PC-9 (cell line): ENCODE measurements around the gene DIRAS1. TPM values are rescaled to one million over a fixed set of nuclear protein-coding genes. Genes with fewer than 3 reads are reported as not detected.

Experiments
- BruUV-seq: library from RNA; stranded (reverse); fragments of 400-500 nt; replicated peaks from 2 replicates; lab custom pipeline; 2021; lab: Mats Ljungman, UMichigan
- CTCF ChIA-PET: fragments of 300-600 bp; sonication (Branson Sonifier 250); formaldehyde crosslinking; loops from one replicate; lab custom pipeline; 2022; ENCODE audit warnings: antibody characterized with exemption; lab: Charles Lee
- POLR2A ChIA-PET: fragments of 300-600 bp; sonication (Branson Sonifier 250); formaldehyde crosslinking; loops from one replicate; lab custom pipeline; 2022; ENCODE audit warnings: antibody characterized with exemption; ENCODE audit not compliant: unreplicated experiment; lab: Charles Lee
- DNase-seq, 2 experiments: peaks; one replicate each; pipeline versions ENCODE4 v3.0.0 to v3.0.0-alpha.2; 2015 to 2022; ENCODE audit warnings: mixed read lengths in 1 of 2
- H2AFZ ChIP-seq: fragments of 200-600 bp; sonication (generic); 2 replicates; pipeline ENCODE4 v1.8.1; 2017; ENCODE audit warnings: antibody characterized with exemption
- H3F3A ChIP-seq: fragments of 200-600 bp; sonication (generic); 2 replicates; pipeline ENCODE4 v1.8.1; 2017; ENCODE audit warnings: antibody characterized with exemption, mild to moderate bottlenecking, low read depth; ENCODE audit not compliant: insufficient read depth
- H3K27ac ChIP-seq: fragments of 200-600 bp; sonication (generic); 2 replicates; pipeline ENCODE4 v1.6.1; 2016; ENCODE audit warnings: mixed run types
- H3K27me3 ChIP-seq: fragments of 200-600 bp; sonication (generic); 2 replicates; pipeline ENCODE4 v1.6.1; 2016; ENCODE audit warnings: low read depth, mixed run types; ENCODE audit not compliant: insufficient read depth
- H3K36me3 ChIP-seq: fragments of 200-600 bp; sonication (generic); 2 replicates; pipeline ENCODE4 v1.6.1; 2016; ENCODE audit warnings: low read depth, mixed run types
- H3K4me1 ChIP-seq: fragments of 200-600 bp; sonication (generic); replicated peaks from 2 replicates; pipeline ENCODE4 v1.6.1; 2016; ENCODE audit warnings: mixed run types; ENCODE audit not compliant: insufficient read depth
- H3K4me2 ChIP-seq: fragments of 200-600 bp; sonication (generic); 2 replicates; pipeline ENCODE4 v1.6.1; 2017; ENCODE audit warnings: mixed run types
- H3K4me3 ChIP-seq: fragments of 200-600 bp; sonication (generic); 2 replicates; pipeline ENCODE4 v1.6.1; 2016; ENCODE audit warnings: mixed run types
- H3K79me2 ChIP-seq: fragments of 200-600 bp; sonication (generic); 2 replicates; pipeline ENCODE4 v1.6.1; 2017; ENCODE audit warnings: low read depth, mixed run types
- H3K9me2 ChIP-seq: fragments of 200-600 bp; sonication (generic); 2 replicates; pipeline ENCODE4 v1.8.1; 2017; ENCODE audit warnings: mild to moderate bottlenecking; ENCODE audit not compliant: insufficient read depth
- H3K9me3 ChIP-seq: fragments of 200-600 bp; sonication (generic); 2 replicates; pipeline ENCODE4 v1.8.1; 2016; ENCODE audit warnings: low read depth; ENCODE audit not compliant: insufficient read depth
- H4K20me1 ChIP-seq: fragments of 200-600 bp; sonication (generic); 2 replicates; pipeline ENCODE4 v1.8.1; 2017; ENCODE audit not compliant: insufficient read depth
- EZH2 ChIP-seq: fragments of 200-600 bp; sonication (generic); IDR thresholded peaks from 2 replicates; pipeline ENCODE4 v1.8.0; 2017; ENCODE audit warnings: antibody characterized with exemption, low read depth
- intact Hi-C: fragments of 100-400 bp; cut with micrococcal nuclease; formaldehyde crosslinking; loops from one replicate; pipeline ENCODE4 v1.10.0; 2022; ENCODE audit not compliant: unreplicated experiment
- total RNA-seq: library from RNA; stranded (reverse); gene quantifications from 2 replicates; pipeline ENCODE4 v1.2.3, GENCODE V29; 2021
- TF ChIP-seq, protein P1 (sequence below): fragments of 200-600 bp; sonication (generic); conservative IDR thresholded peaks from 2 replicates; pipeline ENCODE4 v1.6.1; 2017; ENCODE audit warnings: mixed run types, antibody characterized with exemption, mild to moderate bottlenecking, moderate library complexity

DIRAS1 gene
- total RNA-seq, 1 experiment from 2014 or later: 0.57 TPM

DNA sequence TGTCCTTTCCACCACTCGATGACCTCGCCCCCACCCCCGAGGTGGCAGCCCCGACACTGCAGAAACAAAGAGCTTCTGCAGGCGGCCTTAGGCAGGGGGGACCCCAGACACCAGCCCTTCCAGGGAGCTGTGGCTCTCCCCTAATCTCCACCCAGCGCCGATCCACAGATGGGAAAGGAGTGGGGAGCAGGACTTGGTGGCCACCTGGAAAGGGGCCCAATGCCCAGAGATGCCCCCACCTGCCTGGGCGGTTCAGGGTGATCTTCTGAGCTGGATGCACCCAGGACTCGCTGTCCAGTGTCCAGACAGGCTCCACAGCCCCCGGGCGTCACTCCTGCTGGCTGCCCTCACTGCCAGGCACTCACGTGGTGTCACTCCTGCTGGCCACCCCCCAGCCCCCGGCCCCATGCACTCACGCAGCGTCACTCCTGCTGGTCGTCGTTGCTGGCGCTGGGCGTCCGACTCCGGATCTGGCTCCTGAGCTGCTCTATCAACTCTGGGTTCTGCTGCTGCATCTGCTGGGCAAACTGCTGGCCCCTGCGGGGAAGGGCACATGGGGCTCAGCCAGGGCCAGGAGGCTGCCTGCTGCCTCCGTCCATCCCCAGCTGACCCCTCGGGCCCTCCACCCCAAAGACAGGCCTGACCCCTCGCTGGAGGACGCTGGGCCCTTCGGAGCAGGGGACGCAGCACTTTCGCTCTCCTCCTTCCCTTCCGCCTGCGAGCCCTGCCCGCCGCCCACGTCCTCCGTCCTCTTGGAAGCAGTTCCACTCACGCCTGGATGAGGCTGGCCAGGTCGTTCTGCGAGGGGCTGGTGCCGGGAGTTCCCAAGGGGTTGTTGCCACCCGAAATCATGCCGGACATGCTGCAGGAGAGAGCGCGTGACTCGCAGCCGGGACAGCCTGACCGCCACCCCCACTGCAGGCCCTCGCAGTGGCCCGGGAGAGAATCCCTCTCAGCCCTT, 36.0 kb upstream of the DIRAS1 start:
- H3K27ac ChIP-seq: no peak overlapping the region
- H3K36me3 ChIP-seq: no peaks in the 10 kb centered on the region
- POLR2A ChIA-PET: no interaction called here
- CTCF ChIA-PET: no interaction called here
- H3K4me2 ChIP-seq: no peak overlapping the region
- no peak overlapping the region for H3K4me3 ChIP-seq
- no peaks in the 10 kb centered on the region for H3K27me3 ChIP-seq
- BruUV-seq: no TSS peak
- no peaks in the 10 kb centered on the region for H3F3A ChIP-seq
- intact Hi-C loops: no loop called here
- no peaks in the 10 kb centered on the region for H3K9me3 ChIP-seq
- no peak overlapping the region for H2AFZ ChIP-seq
- TF ChIP-seq, protein P1, sequence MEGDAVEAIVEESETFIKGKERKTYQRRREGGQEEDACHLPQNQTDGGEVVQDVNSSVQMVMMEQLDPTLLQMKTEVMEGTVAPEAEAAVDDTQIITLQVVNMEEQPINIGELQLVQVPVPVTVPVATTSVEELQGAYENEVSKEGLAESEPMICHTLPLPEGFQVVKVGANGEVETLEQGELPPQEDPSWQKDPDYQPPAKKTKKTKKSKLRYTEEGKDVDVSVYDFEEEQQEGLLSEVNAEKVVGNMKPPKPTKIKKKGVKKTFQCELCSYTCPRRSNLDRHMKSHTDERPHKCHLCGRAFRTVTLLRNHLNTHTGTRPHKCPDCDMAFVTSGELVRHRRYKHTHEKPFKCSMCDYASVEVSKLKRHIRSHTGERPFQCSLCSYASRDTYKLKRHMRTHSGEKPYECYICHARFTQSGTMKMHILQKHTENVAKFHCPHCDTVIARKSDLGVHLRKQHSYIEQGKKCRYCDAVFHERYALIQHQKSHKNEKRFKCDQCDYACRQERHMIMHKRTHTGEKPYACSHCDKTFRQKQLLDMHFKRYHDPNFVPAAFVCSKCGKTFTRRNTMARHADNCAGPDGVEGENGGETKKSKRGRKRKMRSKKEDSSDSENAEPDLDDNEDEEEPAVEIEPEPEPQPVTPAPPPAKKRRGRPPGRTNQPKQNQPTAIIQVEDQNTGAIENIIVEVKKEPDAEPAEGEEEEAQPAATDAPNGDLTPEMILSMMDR: no peak
- TF ChIP-seq EZH2: no peak
- no peak for DNase-seq
- H3K79me2 ChIP-seq: no peaks in the 10 kb centered on the region
- H3K9me2 ChIP-seq: no peaks in the 10 kb centered on the region
- H3K4me1 ChIP-seq: no peaks in the 10 kb centered on the region
- no peaks in the 10 kb centered on the region for H4K20me1 ChIP-seq

DNA sequence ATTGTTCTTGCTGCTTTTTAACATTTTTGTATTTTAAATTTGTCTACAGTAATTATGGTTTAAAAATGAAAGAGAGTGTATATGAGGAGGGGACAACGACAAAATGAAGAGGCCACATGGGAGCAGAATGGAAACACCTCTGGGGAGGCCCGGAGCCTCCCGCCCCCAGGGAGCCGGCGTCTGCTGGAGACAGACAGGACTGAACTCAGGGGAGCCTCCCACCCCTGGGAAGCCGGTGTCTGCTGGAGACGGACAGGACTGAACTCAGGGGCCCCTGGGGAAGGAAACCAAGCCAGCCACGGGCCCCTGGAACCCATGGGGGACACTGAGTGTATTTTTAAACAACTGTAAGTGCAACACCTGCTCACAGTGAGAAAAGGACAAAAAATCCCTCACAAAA, 35.3 kb upstream of the DIRAS1 start:
- H3K36me3 ChIP-seq: no peaks in the 10 kb centered on the region
- no peak overlapping the region for H3K4me3 ChIP-seq
- TF ChIP-seq EZH2: no peak
- TF ChIP-seq, protein P1: no peak
- ChIA-PET POLR2A (no interaction called here), CTCF (no interaction called here)
- H3K79me2 ChIP-seq: no peaks in the 10 kb centered on the region
- no TSS peak for BruUV-seq
- intact Hi-C loops: no loop called here
- H4K20me1 ChIP-seq: no peaks in the 10 kb centered on the region
- H3K9me3 ChIP-seq: no peaks in the 10 kb centered on the region
- no peaks in the 10 kb centered on the region for H3K27me3 ChIP-seq
- H3K4me2 ChIP-seq: no peak overlapping the region
- H2AFZ ChIP-seq: no peak overlapping the region
- H3K4me1 ChIP-seq: no peaks in the 10 kb centered on the region
- DNase-seq: no peak
- H3K9me2 ChIP-seq: no peaks in the 10 kb centered on the region
- H3K27ac ChIP-seq: no peak overlapping the region
- no peaks in the 10 kb centered on the region for H3F3A ChIP-seq

DNA sequence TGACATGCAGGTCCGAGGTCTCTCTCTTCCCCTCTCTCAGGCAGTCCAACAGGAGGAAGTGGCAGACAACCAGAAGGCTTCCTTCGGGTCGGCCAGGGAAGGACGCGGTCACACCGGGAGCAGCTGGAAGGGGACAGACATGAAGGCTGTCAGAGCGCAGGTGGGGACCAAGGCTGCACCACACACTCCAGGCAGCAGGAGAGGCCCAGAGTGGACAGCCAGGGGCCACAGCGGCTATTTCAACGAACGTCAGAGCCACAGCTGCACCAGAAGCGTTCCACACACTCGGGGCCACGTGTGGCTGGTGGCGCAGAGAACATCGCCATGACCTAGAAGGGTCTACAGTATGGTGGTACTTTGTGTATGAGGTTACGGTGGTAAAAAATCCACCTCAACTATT, 34.6 kb upstream of the DIRAS1 start:
- intact Hi-C loops: no loop called here
- ChIA-PET POLR2A (no interaction called here), CTCF (no interaction called here)
- Histone ChIP-seq H3K4me1 (no peaks in the 10 kb centered on the region), H3K4me3 (no peak overlapping the region), H3K27ac (no peak overlapping the region), H3K9me2 (no peaks in the 10 kb centered on the region), H3K4me2 (no peak overlapping the region), H3K9me3 (no peaks in the 10 kb centered on the region), H3K79me2 (no peaks in the 10 kb centered on the region), H4K20me1 (no peaks in the 10 kb centered on the region), H3K36me3 (no peaks in the 10 kb centered on the region), H3K27me3 (no peaks in the 10 kb centered on the region), H2AFZ (no peak overlapping the region), H3F3A (no peaks in the 10 kb centered on the region)
- no peak for DNase-seq
- no TSS peak for BruUV-seq
- TF ChIP-seq EZH2: no peak
- TF ChIP-seq, protein P1: no peak
